Stimulated activated CD4-positive, alpha-beta T cell treated with anti-CD3 and anti-CD28 coated beads, Interleukin-1b, Interleukin-23, amount 100 ng/mL, for 48 hours (primary cell): Measurements from ENCODE around the gene OR6N1.

Source experiments
- DNase-seq: peaks from one replicate; pipeline ENCODE4 v3.0.0-alpha.2; 2020

The OR6N1 gene

DNA sequence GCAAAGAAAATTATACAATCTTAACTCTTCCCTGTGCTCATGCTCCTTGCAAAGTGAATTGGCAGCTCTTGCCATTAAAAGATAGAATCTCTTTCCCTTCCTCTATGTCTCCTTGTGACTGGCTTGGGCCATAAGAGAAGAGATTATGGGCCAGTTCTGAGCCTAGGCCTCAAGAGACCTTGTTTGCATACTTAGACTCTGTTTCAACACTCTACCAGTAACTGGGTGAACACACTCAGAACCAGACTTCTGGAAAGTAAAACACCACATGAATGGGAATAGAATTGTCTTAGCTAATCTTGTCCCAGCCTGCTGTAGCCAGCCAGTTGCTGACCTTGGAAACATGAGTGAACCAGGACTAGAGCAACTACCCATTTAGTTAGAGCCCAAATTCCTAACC lies 36.1 kb downstream of the OR6N1 start:
- DNase-seq, result no peak

DNA sequence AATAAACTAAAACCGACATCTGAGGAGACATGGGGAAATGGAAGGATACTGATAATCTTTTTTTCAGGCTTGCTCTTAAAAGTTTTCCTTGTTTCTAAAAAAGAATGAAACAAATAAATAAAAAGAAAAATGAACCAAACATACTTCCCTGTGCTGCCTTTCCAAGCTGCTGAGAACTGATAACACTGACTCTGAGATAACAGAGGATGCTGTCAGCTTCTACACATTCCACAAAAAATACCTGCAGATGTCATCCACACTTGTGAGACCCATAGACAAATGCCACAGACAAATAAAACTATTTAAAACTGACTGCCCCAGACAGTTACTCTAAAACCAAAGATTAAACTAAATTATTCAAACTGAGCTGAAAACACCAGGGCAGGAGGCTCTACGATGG lies 39.5 kb downstream of the OR6N1 start:
- DNase-seq, result no peak

DNA sequence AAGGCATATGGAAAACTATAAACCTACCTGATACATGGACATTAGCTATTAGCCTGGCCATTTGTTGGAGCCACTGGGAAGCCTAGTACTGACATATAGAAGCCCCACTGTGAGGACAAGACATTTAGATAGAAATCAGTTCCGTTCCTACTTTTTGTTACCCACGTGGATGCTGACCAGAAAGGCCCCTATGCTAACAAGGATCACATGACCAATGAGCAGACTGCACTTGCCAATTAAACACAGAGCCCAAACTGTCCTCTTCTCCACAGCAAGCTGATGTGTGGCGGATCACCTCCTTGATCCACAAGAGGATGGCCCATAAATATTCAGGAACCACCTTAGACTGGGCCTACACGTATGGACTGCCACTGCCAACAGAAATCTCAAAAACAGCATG lies 40.3 kb downstream of the OR6N1 start:
- no peak for DNase-seq

DNA sequence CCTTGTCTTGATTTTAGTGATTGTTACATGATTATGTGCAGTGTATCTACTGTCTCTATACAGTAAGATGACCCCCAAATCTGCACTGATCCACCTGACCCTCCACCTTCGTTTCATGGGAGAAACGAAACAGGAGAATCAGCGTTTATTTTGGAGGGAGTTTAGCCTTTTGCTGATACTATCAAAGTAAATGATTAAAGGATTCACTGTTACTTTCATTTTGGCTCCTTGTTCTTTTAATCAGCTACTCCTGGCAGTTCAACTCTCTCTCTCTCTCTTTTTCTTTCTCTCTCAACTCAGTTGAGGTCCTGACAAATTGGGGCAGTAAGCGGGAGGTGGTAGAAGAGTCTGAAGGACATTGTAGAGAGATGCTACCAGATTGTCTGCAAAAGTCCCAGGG lies 41.5 kb downstream of the OR6N1 start:
- DNase-seq, result no peak

DNA sequence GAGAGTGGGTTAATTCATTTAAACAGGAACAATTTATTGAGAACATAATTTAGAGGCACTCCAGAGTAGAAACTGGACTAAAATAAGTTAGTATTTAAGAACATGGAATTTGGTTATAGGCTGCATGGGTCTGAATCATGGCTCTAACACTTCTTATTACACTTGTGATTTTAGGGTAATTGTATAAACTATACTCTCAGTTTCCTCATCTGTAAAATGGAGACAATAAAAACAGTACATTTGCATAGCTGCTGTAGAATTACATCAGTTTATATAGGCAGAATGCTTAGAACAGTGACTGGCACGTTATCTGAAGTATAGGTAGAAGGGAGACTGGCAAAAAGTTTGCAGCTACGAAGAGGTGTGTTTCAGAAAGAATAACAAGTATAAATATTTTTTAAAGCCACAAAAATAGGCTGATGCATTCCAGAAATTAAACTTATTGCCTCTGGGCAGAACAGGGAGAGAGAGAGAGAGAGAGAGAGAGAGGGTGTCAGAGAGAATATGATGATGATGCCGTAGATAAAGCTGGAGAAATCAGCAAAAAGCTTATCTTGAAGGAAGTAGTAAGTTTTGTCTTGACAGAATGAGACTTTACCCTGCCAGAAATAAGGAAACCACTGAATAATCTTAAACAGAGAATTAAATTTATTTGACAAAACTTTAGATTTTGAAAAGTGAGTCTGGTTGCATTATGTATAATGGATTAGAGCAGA lies 43.3 kb downstream of the OR6N1 start:
- DNase-seq, result no peak

DNA sequence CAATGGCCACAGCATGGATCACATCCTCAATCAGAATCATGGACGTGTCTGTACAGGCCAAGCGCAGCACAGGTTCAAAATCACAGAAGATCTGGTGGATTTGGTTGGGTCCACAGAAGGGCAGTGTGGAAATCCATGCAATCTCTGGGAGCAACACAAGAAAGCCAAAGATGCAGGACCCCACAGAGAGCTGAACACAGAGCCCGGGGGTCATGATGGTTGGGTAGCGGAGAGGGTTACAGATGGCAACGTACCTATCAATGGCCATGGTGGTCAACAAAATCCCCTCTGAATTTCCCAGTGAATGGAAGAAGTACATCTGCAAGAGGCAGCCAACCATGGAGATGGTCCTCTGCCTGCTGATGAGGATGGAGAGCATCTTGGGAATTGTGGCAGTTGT lies 47.6 kb downstream of the OR6N1 start:
- no peak for DNase-seq

DNA sequence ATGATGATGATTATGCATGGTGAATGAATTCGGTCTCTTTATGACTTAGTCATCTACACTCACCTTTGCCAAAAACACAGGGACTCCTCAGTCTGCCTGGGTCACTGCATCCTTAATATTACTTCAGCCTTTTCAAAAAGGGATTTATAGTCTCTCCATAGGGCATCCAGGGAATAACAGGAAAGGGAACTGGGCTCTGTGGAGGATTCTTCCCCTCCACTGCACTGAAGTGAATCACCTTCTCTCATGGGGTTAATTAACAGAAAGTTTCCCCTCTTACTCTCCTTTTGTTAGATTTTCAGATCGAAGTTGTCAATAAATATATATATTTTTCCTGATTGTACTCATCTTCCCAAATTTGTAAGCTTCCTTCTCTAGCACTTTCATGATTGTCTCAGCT lies 51.4 kb downstream of the OR6N1 start, which contains the start of gene OR6K3:
TSS of gene OR6K3 (minus strand) at position 101 of the 400 bp plus-strand sequence. CDS start 2,605 bp downstream, outside the sequence.
- DNase-seq, result no peak

DNA sequence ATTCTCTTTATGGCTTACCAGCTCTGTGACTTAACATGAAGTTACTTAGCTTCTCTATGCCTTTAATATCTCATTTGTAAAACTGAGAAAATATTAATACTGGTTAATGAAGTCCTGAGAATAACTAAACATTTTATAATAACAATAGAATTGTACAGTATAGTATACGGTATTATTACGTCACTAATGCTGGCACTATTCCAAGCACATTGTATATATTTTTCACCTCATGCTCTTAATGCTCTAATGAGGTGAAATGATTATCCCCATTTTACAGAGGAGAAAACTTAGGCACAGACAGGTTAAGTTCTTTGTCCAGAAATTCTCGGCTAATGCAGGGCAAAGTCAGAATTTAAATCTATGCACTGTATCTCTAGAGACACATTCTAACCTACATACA lies 52.3 kb downstream of the OR6N1 start:
- no peak for DNase-seq

DNA sequence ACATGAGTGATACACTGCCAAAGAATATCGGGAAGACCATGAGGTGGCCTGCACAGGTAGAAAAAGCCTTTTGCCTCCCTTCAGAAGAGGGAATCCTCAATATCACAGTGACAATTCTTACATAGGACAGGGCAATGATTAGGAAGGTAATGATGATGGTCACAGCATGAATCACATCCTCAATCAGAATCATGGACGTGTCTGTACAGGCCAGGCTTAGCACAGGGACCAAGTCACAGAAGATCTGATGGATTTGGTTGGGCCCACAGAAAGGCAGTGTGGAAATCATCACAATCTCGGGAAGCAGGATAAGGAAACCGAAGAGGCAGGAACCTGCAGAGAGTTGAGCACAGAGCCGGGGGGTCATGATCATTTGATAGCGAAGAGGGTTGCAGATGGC lies 54.7 kb downstream of the OR6N1 start:
- no peak for DNase-seq

DNA sequence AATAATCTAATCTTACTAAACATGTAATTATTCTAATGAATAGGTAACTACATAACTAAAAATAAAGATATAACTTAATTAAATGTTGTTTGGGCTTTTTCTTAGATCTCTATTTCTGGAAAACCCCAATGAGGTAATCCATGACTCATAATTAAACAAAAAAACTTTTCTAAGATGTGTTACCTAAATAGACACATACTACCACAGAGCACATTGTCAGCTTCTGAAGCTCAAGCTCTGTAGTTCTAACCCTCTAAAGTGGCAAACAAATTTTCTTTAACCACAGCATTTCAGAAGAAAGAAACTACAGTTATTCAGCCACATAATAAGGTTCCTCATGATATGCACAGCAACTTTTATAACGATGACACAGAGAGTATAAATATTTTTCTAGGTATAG lies 55.7 kb downstream of the OR6N1 start:
- DNase-seq, result no peak

DNA sequence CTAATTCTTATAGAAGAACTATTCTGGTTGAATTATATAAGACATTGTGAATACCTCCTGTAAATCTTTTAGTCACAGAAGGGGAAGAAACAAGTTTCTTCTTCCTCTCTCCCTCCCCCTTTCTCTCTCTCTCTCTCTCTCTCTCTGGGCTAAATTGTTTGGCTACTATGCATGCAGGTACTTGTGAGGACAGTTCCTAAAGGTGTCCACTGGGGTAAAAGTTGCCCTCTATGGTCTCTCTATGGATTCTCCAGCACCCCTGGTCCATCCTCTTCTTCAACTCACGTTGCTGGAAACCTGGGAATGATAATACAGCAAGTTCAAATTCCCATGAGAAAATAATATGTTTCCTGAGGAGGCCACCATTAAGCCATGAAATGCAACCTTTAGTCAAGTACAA lies 57.2 kb downstream of the OR6N1 start:
- no peak for DNase-seq
